GM18909 (cell line): ENCODE data around the gene PRDM15.
"Not testable (repeated sequence)": the region's sequence is repeated elsewhere in the genome, so short reads cannot be mapped to it uniquely, and the experiment has no call there.

Experiments
- ATAC-seq: cut with Tn5 transposase; IDR thresholded peaks from one replicate; pipeline ENCODE4 v1.9.1; 2021; ENCODE audit warnings: mild to moderate bottlenecking; ENCODE audit not compliant: unreplicated experiment, poor library complexity

PRDM15 gene

DNA sequence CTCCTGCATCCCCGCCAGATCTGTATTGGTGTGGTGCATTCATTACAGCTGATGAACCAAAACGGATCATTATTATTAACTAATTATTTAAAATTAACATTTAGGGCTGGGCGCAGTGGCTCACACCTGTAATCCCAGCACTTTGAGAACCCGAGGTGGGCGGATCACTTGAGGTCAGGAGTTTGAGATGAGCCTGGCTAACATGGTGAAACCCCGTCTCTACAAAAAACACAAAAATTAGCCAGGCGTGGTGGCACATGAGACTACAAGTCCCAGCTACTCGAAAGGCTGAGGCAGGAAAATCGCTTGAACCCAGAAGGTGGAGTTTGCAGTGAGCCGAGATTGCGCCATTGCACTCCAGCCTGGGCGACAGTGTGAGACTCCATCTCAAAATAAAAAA lies 93.9 kb downstream of the PRDM15 start:
- ATAC-seq, result not testable (repeated sequence)

DNA sequence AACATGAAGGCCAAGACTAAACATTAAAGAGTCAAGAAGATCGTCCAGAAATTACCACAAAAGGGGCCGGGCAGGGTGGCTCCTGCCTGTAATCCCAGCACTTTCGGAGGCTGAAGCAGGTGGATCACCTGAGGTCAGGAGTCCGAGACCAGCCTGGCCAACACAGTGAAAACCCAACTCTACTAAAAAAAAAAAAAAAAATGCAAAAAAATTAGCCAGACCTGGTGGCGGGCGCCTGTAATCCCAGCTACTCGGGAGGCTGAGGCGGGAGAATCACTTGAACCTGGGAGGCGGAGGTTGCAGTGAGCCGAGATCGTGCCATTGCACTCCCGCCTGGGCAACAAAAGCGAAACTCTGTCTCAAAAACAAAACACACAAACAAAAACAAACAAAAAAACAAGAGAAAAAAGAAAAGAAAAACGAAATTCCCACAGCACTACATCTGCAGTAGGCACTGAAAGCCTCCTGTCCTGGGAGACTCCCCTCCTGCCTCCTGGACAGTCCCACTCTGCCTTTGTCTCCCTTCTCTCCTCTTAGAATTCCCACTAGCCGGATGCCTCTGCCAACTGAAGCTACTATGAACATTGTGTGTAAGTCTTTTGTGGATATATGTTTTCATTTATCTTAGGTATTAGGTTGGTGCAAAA lies 94.6 kb downstream of the PRDM15 start:
- no peak for ATAC-seq

GRCh38 chr21:41783476-41784180 lies 95.5 kb downstream of the PRDM15 start:
- ATAC-seq, result no peak

GRCh38 chr21:41781050-41781410 lies 98.1 kb downstream of the PRDM15 start:
- ATAC-seq, result no peak

DNA sequence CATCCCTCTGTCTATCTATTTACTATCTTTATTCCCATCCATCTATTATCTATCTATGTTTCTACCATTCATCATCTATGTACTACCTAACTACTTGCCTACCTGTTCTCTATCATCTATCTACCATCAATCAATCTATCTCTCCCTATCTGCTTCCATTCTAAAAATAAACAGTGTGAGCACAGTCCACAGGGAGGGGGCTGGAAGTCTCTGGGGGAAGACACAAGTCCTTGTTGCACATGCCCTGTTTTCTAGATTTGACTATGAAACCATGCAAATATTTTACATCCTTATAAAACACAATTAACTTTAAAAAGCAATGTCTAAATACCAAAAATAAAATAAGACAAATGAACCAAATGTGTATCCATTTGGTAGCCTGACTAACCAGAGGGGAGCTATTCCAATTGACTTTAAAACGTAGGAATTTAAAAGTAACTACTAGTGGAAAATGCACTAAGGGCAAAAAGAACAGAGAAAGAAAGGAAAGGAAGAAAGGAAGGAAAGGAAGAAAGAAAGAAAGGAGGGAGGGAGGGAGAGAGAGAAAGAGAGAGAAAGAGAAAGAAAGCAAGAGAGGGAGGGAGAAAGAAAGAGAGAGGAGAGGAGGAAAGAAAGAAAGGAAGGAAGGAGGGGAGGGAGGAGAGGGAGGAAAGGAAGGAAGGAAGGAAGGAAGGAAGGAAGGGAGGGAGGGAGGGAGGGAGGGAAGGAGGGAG lies 98.7 kb downstream of the PRDM15 start:
- ATAC-seq, result no peak

GRCh38 chr21:41779659-41780058 lies 99.5 kb downstream of the PRDM15 start:
- no peak for ATAC-seq

GRCh38 chr21:41778930-41779600 lies 100.1 kb downstream of the PRDM15 start:
- no peak for ATAC-seq

DNA sequence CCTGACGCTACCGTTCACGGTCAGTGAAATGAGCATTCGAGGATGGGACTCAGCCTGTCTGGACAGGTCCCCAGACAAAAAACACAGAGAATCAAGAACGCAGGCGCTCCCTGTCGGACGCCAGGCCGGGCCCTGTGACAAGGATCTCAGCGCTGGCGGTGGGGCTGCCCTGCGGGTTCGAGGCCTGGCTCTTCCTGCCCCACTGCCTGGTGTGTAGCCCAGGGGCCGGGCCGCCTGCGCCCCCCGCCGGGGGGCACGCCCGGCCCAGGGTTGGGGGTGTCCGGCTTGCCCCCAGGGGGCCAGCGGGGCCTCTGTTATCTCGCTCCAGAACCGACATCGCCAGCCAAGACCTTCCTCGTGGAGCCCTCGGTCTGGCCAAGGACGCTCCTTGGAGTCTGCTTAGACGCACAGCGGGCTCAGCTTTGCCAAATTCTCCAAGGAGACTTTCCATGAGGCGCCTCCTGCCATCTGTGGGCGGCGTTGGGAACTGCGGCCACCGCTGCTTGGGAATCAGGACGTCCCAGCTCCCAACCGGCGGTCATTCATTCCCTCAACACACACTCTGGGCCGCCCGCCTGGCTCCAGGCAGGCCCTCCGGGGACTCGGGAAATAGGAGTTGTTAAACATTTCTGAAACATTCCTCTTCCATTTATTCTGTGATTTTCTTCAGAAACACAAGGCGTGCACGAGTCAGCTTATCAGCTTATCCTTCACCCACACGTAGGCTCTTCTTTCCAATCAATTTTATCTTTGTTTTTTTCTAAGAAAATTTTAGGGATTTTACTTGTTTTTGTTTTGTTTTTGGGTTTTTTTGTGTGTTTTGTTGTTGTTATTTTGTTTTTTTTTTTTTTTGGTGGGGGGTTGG lies 101.0 kb downstream of the PRDM15 start:
- ATAC-seq, result no peak

DNA sequence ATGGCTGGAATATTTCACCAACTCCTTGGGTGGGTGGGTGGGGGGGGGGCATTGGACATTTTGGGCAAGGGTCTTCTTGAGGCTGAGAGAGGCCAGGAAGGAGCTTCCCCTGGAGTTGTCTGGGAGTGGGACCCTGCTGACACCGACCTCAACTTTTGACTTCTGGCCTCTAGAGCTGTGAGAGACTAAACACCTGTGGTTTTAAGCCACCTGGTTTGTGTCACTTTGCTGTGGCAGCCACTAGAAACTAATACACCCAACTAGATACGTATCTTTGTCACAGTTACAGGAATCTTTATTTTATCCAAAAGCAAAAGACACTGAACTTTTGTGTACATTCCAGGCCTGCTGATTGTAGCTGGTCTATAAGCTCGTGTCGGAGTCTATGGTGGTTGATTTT lies 102.4 kb downstream of the PRDM15 start:
- ATAC-seq, result no peak

GRCh38 chr21:41775149-41775472 lies 104.0 kb downstream of the PRDM15 start:
- no peak for ATAC-seq

- ATAC-seq, result no peak
These were observed 104.5 kb downstream of the PRDM15 start for GRCh38 chr21:41774467-41775148.

GRCh38 chr21:41772351-41773080 lies 106.6 kb downstream of the PRDM15 start:
- no peak for ATAC-seq

GRCh38 chr21:41771625-41771945 lies 107.6 kb downstream of the PRDM15 start:
- ATAC-seq, result no peak

DNA sequence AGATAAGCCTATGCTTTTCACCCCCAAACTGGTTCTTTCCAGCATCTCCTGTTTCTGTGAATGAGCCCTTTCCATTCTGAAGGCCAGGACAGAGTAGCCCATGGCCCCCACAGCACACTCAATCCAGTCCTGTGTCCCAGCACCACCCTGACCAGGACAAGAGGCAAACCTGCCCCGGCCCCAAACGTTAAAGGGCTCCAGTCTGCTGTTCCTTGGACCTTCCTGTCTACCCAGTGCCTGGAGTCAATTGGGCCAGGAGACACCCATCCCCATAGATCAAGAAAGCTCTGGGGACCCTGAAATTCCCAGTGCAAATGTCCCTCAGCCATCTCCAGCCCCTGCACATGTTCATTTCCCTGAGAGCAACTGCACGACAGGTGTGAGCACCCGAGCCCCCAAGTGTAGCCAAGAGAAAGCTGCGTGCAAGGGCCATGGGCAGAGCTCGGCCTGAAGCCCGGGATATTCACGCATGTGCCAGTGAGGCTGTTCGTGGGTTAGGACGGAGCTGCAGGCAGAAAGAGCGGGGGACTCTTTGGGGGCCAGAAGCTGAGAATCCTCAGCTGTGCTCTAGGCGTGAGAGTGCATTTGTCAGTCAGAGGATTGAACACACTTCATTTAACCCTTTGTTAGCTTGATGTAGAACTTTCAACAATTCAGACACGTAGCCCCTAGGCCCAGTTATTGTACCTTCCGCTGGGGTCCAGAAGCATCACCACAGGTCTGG lies 108.1 kb downstream of the PRDM15 start:
- no peak for ATAC-seq

GRCh38 chr21:41769933-41770332 lies 109.2 kb downstream of the PRDM15 start:
- ATAC-seq, result no peak

GRCh38 chr21:41769521-41769920 lies 109.6 kb downstream of the PRDM15 start:
- no peak for ATAC-seq

- no peak for ATAC-seq
These were observed 110.0 kb downstream of the PRDM15 start for GRCh38 chr21:41769111-41769510.

GRCh38 chr21:41768437-41769042 lies 110.6 kb downstream of the PRDM15 start:
- ATAC-seq, result no peak
